Heart left ventricle (tissue), 16 donors: ENCODE measurements around the gene NUP214. TPM values are rescaled to one million over a fixed set of nuclear protein-coding genes. Genes with fewer than 3 reads are reported as not detected.

ENCODE experiments used
- ATAC-seq, 4 donors: fragments of 200-7000 bp; cut with Tn5 transposase; one replicate each; pipeline ENCODE4 v1.9.1; 2020 to 2022; ENCODE audit warnings: moderate library complexity in 4 of 4, mild to moderate bottlenecking in 3 of 4, moderate number of reproducible peaks in 1 of 4
- DNase-seq, 5 donors: peaks; one replicate each; pipeline ENCODE4 v3.0.0-alpha.2; 2020
- H3K27ac ChIP-seq, 12 donors: fragments of 200-600 bp; sonication (generic) in 4 of 12; one replicate each; pipeline versions ENCODE4 v1.5.0 to v1.8.0; 2016 to 2022; ENCODE audit warnings: mild to moderate bottlenecking in 2 of 12
- H3K27me3 ChIP-seq, 9 donors: fragments of 200-600 bp; sonication (generic) in 2 of 9; one replicate each; pipeline versions ENCODE4 v1.5.1 to v1.8.0; 2016 to 2022; ENCODE audit warnings: mild to moderate bottlenecking in 3 of 9
- H3K36me3 ChIP-seq, 9 donors: fragments of 200-600 bp; sonication (generic) in 2 of 9; one replicate each; pipeline versions ENCODE4 v1.5.0 to v1.8.0; 2018 to 2022; ENCODE audit warnings: mild to moderate bottlenecking in 2 of 9
- H3K4me1 ChIP-seq, 12 donors: fragments of 200-600 bp; sonication (generic) in 4 of 12; one replicate each; pipeline versions ENCODE4 v1.5.0 to v1.8.0; 2016 to 2022; ENCODE audit warnings: mild to moderate bottlenecking in 3 of 12
- H3K4me3 ChIP-seq, 12 donors: fragments of 200-600 bp; sonication (generic) in 4 of 12; one replicate each; pipeline versions ENCODE4 v1.5.0 to v1.8.0; 2017 to 2022; ENCODE audit warnings: mild to moderate bottlenecking in 9 of 12, moderate library complexity in 4 of 12
- H3K9me3 ChIP-seq, 12 donors: fragments of 200-600 bp; sonication (generic) in 4 of 12; one replicate each; pipeline versions ENCODE4 v1.5.0 to v1.8.0; 2016 to 2022; ENCODE audit warnings: mild to moderate bottlenecking in 1 of 12
- CTCF ChIP-seq, 12 donors: fragments of 200-600 bp; sonication (generic) in 4 of 12; IDR thresholded peaks; one replicate each; pipeline versions ENCODE4 v1.5.0 to v1.8.0; 2018 to 2022; ENCODE audit warnings: antibody characterized with exemption in 12 of 12, mild to moderate bottlenecking in 5 of 12
- POLR2A ChIP-seq, 2 donors: fragments of 450-650 bp; IDR thresholded peaks; one replicate each; pipeline ENCODE4 v1.6.1; 2017; ENCODE audit warnings: antibody characterized with exemption in 2 of 2, mild to moderate bottlenecking in 2 of 2, moderate library complexity in 2 of 2
- WGBS, 4 donors: extraction: QIAGEN DNeasy Blood & Tissue Kit in 2 of 4; methylation state at CpG; one replicate each; pipeline versions ENCODE4 v1.1.5 to v1.1.7; 2013 to 2018; 5-methylcytosine and 5-hydroxymethylcytosine counted together
- intact Hi-C, 10 donors: fragments of 100-400 bp; cut with DNase I; formaldehyde crosslinking; loops; one replicate each; pipeline versions ENCODE4 v1.11.1 to v1.14.2; 2022
- polyA plus RNA-seq, 2 donors: library from polyadenylated mRNA; stranded (reverse); fragments of 200-250 nt; gene quantifications; one replicate each; pipeline ENCODE4 v1.2.3, GENCODE V29; 2013
- total RNA-seq, 9 donors: library from RNA; depleted of rRNA in 2 of 9; stranded (reverse); fragments of >200 nt in 2 of 9; fragmentation: NEBNext Ultra II Directional in 3 of 9; extraction: Animal tissue kit (Norgen Biotek cat#: 25700) in 3 of 9; gene quantifications; one replicate each; pipeline versions ENCODE4 v1.1.0 to v1.2.4, GENCODE V29; 2016 to 2023
- donor health status: ischemic (EF 13 %, LVEDD 7.1; RV severe dilation, severe dysfunction).
- donor health status: healthy with polysubstance abuse.
- donor health status: DM: no; HTN: yes; CAD: no.
- donor health status: DM: no; HTN: no; CAD: no.
- donor health status: ischemic (EF 25% LVEDD 6.9; RV normal size, moderate dysfunction).
- donor health status: ischemic (EF 25% LVEDD 5.7; RV mildly dilated, moderate dysfunction).
- donor health status: healthy.
- donor health status: DM: yes; HTN: yes; CAD: no.
- donor health status: ischemic (EF 35%, LVEDD 5.7; RV mildly dilated, moderate dysfunction).
- donor health status: nonischemic (EF 11% LVEDD 7.7; RV severe dilation, severe dysfunction).
- donor health status: DM: yes; HTN: yes; CAD: no.
- donor health status: PGD.
- donor health status: ischemic (EF 29% LVEDD 5.4; RV normal size, mild dysfunction).
- donor health status: nonischemic (EF 23%, LVEDD 6.1; RV moderate dilation, normal function).

The NUP214 gene
- total and polyA plus RNA-seq, 11 donors, result 13.7 to 45.1 (median 23.6) TPM

GRCh38 chr9:131094622-131095021 lies 30.8 kb upstream of the NUP214 start:
- TF ChIP-seq POLR2A (IDR thresholded peaks at IDR 0.05) (peak in 1 of 2 donors; percentile 12), CTCF (IDR thresholded peaks at IDR 0.05) (no peak)
- H3K4me3 ChIP-seq, result no peak overlapping the region
- peaks cover 0 to 36% (median 22%) of the 10 kb centered on the region in 12 donors for H3K4me1 ChIP-seq
- intact Hi-C loops, result loop anchor here in 2 of 10 donors (5.0 kb wide), 1 partner anchor 37 kb away; no protein-coding TSS in a partner anchor
- H3K36me3 ChIP-seq, result no peaks in the 10 kb centered on the region
- H3K27ac ChIP-seq, result peak overlapping the region in 1 of 12 donors; percentile 88
- H3K27me3 ChIP-seq, result peaks cover 0 to 42% (median 10%) of the 10 kb centered on the region in 9 donors
- H3K9me3 ChIP-seq, result no peaks in the 10 kb centered on the region
- ATAC-seq, result peak; percentile 11 to 73 (median 60)
- peak in 3 of 5 donors; percentile 67 to 84 (median 77) for DNase-seq
- 52 to 67% (median 54%) methylated on average over 7 to 12 of the region's 12 CpGs for WGBS, 4 donors

- ATAC-seq, result no peak
These were observed 29.6 kb upstream of the NUP214 start for GRCh38 chr9:131095666-131096268.

GRCh38 chr9:131096269-131097125 lies 28.9 kb upstream of the NUP214 start, which contains the start of gene AIF1L:
Gene AIF1L (plus strand): TSS chr9:131096531. CDS start chr9:131096630, 99 bp downstream.
- Histone ChIP-seq H3K9me3 (no peaks in the 10 kb centered on the region), H3K27me3 (peaks cover 0 to 42% (median 10%) of the 10 kb centered on the region in 9 donors), H3K27ac (peak within 1 kb of the TSS; percentile 32 to 88 (median 80)), H3K4me3 (peak within 1 kb of the TSS; percentile 60 to 89 (median 69)), H3K36me3 (no peaks in the 10 kb centered on the region), H3K4me1 (peaks cover 0 to 49% (median 22%) of the 10 kb centered on the region in 12 donors)
- intact Hi-C loops, result loop anchor here in 2 of 10 donors (5.0 kb wide), 1 partner anchor 39 kb away; no protein-coding TSS in a partner anchor
- DNase-seq, result peak; percentile 45 to 70 (median 61)
- WGBS, 4 donors, result 1% methylated on average over 35 to 97 of the region's 99 CpGs
- ATAC-seq, result peak in 3 of 4 donors; percentile 24 to 46 (median 28)
- TF ChIP-seq CTCF (IDR thresholded peaks at IDR 0.05), result peak in 4 of 12 donors; percentile 16 to 41 (median 22)
- TF ChIP-seq POLR2A (IDR thresholded peaks at IDR 0.05), result peak in 1 of 2 donors; percentile 62

More at GRCh38 chr9:131095666-131096268, 29.6 kb upstream of the NUP214 start:
- TF ChIP-seq CTCF (IDR thresholded peaks at IDR 0.05), result peak in 1 of 12 donors; percentile 9
- no peak for TF ChIP-seq POLR2A (IDR thresholded peaks at IDR 0.05)
- no peaks in the 10 kb centered on the region for H3K9me3 ChIP-seq
- no peak for DNase-seq
- WGBS, 4 donors, result 31 to 37% (median 35%) methylated on average over 15 to 16 of the region's 16 CpGs
- H3K4me3 ChIP-seq, result peak overlapping the region; percentile 60 to 89 (median 69)
- peaks cover 0 to 46% (median 22%) of the 10 kb centered on the region in 12 donors for H3K4me1 ChIP-seq
- H3K27ac ChIP-seq, result peak overlapping the region in 8 of 12 donors; percentile 24 to 88 (median 81)
- no peaks in the 10 kb centered on the region for H3K36me3 ChIP-seq
- intact Hi-C loops, result loop anchor here in 2 of 10 donors (5.0 kb wide), 1 partner anchor 38 kb away; no protein-coding TSS in a partner anchor
- H3K27me3 ChIP-seq, result peaks cover 0 to 42% (median 10%) of the 10 kb centered on the region in 9 donors
